Amygdala (tissue), 56 donors: ENCODE results near the gene TNS1.

Experiments used
- DNase-seq, 56 donors: peaks; one replicate each; lab custom pipeline; 2025; lab: John Stamatoyannopoulos, UW

Gene TNS1

DNA sequence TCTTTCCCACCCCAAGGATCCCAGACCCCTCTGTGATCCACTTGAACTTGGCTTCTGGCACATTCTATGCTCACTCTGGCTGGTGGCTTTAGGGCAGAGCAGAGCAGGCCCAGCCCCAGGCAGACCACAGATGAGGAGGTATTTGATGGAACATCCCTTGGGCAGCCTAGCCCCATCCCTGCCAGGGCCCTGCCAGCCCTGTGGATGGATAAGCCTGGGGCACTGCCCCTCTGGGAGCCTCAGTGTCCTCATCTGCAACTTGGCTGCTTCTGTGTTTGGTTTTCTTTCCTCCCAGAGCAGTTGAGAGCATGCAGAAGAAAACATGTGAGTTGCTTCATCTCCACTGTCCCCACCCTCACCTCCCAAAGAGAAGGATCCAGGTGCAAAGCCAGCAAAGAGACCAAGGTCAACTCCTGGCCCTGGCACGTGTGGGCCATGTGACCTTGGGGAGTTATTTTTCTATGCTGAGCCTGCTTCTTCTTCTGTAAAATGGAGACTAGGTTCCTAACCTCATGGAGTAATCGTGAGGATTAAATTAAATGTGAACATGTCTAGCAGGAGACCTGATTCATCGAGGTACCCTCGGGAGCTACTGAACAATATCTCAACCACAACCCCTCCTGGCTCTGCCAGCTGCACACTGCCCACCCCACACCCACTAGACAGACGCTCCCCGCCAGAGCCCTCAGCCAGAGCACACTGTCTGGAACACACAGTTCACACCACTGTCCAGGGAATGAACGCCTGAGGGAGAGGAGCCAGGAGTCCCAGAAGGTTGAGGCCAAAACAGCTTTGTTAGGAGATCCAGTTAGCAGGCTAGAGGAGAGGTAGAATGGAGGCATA lies 14.6 kb upstream of the TNS1 start:
- peak in 4 of 56 donors; percentile 16 to 35 (median 24) for DNase-seq

- no peak for DNase-seq
Observed at GRCh38 chr2:218016810-218017209, 14.0 kb upstream of the TNS1 start.

- peak in 36 of 56 donors; percentile 17 to 74 (median 44) for DNase-seq
Observed at GRCh38 chr2:218015586-218016521, 13.1 kb upstream of the TNS1 start.

- DNase-seq: no peak
Observed at GRCh38 chr2:218014706-218015585, 12.2 kb upstream of the TNS1 start.

DNA sequence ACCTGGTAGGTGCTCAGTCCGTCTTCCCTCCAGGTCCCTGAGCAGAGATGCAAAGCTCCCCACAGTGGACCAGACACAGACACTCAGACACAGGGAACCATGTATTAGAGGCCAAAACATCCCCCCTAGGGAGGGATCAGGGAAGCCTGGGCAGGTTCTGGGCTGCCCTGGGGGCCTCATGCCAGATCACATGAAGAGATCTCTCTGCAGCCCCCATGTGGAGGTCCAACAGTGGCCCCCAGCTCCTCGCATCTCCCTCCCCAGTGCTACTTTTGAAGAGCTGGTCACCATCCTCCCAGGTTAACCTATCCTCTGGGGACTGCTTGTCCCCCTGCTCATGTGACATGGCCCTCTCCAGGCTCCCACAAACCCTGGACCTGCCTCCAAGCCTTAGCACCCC lies 10.5 kb upstream of the TNS1 start:
- no peak for DNase-seq

DNA sequence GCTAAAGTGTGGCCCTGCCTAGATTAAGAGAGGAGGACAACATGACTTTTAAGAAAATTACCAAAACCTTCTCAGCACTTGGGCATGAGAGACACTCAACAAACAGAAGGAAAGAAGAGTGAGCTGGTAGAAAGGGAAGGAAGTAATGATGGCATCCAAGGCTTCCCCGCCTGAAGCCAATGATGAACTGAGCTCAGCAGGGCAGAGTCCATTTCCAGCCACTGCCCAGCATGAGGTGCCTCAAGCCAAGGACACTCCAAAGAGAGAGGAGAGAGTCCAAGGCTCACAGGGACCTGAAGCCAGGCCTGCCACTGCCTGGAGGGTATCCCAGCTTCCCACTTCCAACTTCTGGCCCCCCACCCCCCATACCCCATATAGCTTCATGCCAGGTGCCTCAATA lies 9.5 kb upstream of the TNS1 start:
- DNase-seq: no peak

DNA sequence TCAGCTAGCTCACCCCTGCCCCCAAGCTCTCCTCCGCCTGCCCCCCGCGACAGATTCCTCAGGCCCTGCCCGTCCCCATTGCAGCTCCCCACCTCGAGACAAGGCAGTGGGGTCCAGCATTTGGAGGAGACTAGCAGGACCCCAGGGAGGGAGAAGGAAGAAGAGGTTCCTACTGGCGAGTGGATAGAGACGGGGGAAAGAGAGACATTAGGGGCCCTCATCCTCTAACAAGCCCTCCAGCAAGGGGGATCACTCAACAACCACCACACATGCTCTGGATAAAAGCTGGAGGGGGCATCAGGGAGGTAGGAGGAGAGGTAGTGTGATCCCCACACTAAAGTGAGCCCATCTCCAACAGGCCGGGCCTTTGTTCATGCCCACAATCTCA lies 8.9 kb upstream of the TNS1 start:
- no peak for DNase-seq

GRCh38 chr2:218010984-218011652 lies 8.3 kb upstream of the TNS1 start:
- peak in 5 of 56 donors; percentile 13 to 35 (median 23) for DNase-seq

DNA sequence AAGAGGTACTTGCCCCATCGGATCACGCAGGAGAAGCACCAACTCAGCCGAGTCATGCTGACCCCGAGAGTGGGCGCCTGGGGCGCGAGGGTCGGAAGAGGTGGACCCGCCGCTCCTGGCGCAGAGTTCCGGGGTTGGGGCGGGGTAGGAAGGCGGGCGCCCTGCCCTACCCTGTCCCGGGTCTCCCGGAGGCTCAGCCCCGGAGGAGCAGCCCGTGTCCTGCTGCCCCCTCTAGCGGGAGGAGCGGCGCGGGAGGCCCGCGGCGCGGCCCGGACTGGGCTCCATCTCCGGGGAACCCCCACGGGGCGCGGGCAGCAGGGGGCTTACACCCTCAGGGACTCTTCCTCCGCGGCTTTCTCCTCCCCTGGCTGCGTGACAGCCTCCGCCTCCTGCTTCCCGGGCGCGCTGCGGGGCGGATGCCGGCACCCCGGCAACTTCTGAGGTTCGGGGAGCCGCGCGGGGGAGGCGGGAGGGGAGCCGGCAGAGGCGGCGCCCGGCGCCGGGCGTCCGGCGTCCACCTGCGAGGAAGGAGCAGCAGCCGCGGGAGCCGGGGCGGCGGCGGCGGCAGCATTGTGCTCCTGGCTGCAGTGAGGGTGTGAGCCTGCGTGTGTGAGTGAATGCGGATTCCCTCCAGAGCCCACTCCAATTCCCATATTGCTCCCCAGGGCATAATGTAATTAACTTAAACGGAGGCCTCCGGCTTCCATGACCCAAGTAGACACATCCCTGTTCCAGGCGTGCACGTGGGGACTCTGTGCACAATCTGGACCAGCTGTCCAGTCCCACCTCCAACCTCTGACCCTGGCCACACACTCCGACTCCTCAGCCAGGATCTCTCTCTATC lies 7.6 kb upstream of the TNS1 start:
- DNase-seq: peak in 20 of 56 donors; percentile 7 to 68 (median 26)

DNA sequence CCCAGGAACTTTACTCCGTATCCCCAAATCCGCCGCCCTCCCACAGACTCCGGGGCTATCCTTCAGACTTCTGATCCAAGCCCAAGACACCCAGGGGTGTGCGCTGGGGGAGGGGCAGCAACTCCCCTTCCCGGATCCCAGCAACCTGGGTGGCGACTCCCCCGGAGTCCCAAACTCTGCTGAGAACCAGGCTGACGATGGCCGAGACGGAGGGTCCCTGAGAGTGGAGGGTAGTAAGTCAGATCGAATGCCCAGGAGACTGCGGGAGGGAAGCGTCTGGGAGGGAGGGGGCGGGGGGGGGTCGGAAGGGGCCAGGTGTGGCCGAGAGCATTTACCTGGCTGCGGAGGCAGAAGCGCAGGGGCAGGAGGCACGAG lies 7.0 kb upstream of the TNS1 start:
- no peak for DNase-seq

- no peak for DNase-seq
Observed at GRCh38 chr2:218009231-218009630, 6.4 kb upstream of the TNS1 start.

DNA sequence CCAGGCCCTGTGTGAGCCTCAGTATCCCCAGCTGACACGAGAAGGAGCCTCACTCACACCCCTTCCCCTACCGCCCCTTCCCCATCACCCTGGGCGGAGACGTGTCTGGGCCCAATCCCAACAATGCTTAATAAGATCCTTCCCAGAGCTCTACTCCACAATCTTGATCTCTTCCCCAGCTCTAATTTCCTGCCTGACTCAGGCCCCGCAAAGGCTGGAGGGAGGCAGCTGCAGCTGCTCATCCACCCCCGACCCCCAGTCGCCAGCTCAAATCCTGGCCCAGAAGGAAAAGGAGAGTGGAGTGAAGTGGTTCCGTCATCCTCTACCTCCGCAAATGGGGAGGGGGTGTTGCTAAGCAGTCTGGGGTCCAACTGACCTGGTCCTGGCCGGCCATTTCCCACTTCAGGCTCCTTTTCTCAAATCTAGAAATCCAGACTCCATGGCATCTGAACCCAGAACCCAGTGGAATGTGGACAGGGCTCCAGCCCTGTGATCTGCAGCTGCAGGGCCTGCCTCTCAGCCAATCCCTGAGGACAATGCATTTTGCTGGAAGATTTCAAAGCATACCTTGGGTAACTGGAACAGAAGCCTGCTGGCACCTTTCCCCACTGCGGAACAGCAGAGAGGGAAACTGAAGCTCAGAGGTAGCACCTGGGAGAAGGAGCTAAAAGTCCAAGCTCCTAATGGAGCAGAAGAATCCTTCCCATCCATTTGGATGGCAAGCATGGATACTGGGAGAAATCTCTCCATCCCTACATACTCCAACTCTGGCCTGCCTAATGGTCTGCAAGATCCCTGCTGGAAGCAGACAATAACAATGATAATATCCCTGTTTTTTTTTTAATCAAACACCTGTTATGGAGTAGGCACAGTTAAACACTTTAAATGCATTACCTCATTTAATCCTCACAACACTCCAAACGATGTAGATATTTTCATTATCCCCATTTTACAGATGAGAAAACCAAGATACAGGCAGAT lies 5.6 kb upstream of the TNS1 start:
- DNase-seq: no peak

DNA sequence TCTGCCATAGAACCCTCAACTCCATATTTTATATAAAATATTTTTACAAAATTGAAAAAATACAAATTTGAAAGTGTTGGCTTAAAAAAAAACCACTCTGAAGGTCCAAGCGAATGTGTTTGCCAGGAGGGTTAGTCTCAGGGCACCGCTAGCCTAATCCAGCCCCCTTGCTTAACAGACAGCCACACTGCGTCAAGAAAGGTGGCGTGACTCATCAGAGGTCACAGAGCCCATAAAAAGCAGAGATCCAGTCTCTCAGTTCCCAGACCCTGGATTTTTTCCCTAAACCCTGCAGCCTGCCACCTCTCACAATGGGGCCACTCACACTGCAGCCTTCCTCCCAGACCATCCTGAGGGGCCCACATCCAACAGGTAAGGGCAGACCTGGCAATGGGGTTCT lies 3.9 kb upstream of the TNS1 start:
- no peak for DNase-seq

- no peak for DNase-seq
Observed at GRCh38 chr2:218005486-218005885, 2.7 kb upstream of the TNS1 start.

DNA sequence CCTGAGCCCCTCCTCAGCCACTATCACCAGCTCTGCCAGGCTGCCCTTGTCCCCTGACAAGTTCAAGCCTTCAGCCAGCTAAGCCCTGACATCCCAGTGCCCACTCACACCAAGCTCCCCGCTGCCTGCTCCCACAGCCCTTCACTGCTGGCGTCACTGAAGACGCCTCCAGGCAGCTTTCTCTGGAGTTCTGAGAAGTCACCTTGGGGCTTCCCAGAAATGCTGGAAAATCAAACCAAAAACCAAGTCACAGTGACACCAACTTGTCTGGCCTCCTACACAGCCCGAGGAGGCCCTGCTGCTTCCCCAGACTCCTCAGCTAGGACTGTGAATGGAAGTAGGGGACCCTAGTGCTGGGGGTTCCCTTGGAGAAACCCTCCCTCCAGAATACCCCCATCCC lies 2.2 kb upstream of the TNS1 start:
- no peak for DNase-seq

GRCh38 chr2:218003981-218004419 lies 1.2 kb upstream of the TNS1 start:
- peak in 16 of 56 donors; percentile 3 to 55 (median 24) for DNase-seq

DNA sequence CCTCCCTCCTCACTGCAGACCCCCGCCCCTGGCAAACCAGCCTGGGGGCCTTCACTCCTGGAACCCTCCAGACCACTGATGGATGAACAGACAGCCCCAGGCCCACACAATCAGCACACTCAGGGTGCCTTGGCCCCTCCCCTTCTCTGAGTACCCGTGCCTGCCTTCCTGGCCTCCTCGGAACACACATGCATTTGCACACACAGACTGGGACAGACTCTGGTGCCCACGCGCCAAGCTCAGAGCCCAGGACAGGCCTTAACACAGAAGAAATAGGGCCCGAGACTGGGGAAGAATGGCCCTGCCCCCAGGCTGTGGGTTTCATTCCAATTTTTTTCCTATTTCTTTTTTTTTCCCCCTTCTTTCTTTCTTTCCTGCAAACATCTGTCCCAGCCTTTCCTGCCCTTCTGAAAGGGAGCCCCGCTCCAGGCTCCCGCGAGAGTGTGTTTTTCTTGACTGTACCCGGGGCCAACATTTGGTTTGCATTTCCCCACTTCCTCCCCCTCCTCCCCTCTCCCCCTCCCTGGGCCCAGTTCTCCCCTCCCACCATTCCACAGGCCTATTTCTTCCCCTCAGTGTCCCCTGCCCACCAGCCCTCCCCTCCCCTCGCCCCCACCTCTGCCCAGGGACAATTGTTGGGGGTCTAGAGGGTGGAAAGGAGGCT lies 618 bp upstream of the TNS1 start:
- DNase-seq: peak in 3 of 56 donors; percentile 5 to 20 (median 6)
